ENCODE measurements around the gene FBXL19.

FBXL19 gene

GRCh38 chr16:30967795-30968194 is 44.4 kb downstream of the FBXL19 start:
- DNase-seq = no peak

GRCh38 chr16:30969246-30969842 is 46.0 kb downstream of the FBXL19 start:
- no peak for DNase-seq

- no peak for DNase-seq
Measured at GRCh38 chr16:30971298-30971697, 47.9 kb downstream of the FBXL19 start.

- no peak for DNase-seq
Measured at GRCh38 chr16:30972872-30973271, 49.5 kb downstream of the FBXL19 start.

DNA sequence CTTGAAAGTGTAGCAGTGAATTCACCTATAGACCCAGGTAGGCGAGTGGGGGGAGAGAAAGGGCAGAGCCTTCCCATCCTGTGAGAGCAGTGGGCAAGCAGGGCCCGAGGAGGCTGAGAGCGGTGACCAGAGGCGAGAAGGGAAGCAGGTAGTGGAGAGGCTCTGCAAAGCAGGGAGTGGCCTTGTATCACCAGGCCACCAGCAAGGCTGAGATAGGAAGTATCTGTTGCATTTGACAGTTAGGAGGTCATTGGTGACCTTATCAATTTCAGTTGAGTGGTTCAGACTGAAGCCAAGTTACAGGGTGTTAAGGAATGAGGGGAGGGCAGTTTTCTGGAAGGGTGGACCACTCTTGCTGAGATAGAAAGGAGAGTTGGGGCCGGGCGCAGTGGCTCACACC is 51.0 kb downstream of the FBXL19 start:
- no peak for DNase-seq

GRCh38 chr16:30976486-30976885 is 53.1 kb downstream of the FBXL19 start:
- DNase-seq = no peak

DNA sequence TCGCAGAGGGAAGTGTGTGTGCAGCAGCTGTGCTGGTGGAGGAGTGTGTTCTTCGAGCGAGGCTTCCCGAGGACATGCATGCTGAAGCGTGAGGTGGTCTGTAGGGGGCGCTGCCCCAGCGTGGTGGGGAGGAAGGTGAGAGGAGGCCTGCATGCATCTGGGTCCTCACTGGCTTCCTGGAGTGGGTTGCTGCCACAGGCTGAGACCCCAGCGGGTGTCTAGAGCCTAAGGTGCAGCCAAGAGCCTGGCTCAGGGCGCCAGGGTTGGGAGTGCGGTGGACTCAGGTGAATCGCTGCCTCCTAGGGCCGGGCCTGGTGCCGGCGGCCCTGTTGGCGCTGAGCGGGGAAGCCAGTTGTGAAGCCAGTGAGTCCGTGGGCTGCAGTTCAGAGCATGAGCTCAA is 54.1 kb downstream of the FBXL19 start:
- DNase-seq = no peak

DNA sequence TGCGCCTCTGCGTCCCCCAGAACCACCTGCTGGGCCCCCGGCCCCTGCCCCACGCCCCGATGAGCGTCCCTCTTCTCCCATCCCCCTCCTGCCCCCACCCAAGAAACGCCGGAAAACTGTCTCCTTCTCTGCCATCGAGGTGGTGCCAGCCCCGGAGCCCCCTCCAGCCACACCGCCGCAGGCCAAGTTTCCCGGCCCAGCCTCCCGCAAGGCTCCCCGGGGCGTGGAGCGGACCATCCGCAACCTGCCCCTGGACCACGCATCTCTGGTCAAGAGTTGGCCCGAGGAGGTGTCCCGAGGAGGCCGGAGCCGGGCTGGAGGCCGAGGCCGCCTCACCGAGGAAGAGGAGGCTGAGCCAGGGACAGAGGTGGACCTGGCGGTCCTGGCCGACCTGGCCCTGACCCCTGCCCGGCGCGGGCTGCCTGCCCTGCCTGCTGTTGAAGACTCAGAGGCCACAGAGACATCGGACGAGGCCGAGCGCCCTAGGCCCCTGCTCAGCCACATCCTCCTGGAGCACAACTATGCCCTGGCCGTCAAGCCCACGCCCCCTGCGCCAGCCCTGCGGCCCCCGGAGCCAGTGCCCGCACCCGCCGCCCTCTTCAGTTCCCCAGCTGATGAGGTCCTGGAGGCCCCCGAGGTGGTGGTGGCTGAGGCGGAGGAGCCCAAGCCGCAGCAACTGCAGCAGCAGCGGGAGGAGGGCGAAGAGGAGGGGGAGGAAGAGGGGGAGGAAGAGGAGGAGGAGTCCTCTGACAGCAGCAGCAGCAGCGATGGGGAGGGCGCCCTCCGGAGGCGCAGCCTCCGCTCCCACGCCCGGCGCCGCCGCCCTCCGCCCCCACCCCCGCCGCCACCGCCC is 56.0 kb downstream of the FBXL19 start:
- no peak for DNase-seq

DNA sequence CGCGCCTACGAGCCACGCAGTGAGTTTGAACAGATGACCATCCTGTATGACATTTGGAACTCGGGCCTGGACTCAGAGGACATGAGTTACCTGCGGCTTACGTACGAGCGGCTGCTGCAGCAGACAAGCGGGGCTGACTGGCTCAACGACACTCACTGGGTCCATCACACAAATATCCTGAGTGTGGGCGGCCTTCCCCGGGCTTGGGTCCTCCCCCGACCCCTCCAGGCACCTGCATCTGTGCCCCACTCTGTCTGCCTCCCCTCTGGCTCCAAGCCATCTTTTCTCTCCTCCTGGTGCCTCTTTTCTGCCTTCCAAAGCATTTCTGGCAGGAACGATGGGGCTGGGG is 56.6 kb downstream of the FBXL19 start:
- no peak for DNase-seq

- DNase-seq = no peak
Measured at GRCh38 chr16:30980434-30980833, 57.1 kb downstream of the FBXL19 start.

DNA sequence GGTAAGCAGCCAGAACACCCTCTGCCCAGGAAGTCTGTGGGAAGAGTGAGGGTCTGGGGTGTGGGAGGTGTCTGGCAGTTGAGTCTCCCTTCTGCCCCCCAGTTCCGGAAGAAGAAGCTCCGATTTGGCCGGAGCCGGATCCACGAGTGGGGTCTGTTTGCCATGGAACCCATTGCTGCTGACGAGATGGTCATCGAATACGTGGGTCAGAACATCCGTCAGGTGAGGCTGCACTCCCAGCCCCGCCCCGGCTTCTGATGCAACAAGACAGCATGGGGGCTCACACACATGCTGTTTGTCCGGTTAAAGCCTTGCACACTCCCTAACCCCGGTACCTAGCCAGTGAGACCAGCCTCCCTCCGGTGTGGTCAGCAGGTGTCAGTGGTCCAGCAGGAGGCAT is 57.6 kb downstream of the FBXL19 start:
- no peak for DNase-seq

GRCh38 chr16:30982548-30983288 is 59.3 kb downstream of the FBXL19 start:
- no peak for DNase-seq

DNA sequence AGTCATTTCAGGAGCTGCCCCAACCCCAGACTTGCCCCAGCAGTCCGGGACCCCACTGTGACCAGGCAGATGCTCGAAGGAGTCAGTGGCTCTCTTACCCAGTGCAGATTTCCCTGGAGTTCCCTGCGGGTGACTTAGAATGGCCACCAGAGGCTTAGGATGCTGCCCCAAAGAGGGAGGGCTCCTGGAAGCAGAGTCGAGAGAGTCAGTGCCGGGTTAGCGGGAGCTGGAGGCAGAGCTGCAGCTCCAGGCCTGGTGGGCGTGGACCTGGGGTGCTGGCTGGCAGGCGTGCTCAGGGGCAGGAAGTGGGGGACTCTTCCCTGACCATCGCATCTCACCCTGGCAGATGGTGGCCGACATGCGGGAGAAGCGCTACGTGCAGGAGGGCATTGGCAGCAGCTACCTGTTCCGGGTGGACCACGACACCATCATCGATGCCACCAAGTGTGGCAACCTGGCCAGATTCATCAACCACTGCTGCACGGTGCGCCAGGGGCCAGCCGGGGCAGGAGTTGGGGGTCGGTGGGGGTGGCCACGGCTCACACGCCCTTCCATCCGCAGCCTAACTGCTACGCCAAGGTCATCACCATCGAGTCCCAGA is 60.0 kb downstream of the FBXL19 start:
- DNase-seq = no peak

DNA sequence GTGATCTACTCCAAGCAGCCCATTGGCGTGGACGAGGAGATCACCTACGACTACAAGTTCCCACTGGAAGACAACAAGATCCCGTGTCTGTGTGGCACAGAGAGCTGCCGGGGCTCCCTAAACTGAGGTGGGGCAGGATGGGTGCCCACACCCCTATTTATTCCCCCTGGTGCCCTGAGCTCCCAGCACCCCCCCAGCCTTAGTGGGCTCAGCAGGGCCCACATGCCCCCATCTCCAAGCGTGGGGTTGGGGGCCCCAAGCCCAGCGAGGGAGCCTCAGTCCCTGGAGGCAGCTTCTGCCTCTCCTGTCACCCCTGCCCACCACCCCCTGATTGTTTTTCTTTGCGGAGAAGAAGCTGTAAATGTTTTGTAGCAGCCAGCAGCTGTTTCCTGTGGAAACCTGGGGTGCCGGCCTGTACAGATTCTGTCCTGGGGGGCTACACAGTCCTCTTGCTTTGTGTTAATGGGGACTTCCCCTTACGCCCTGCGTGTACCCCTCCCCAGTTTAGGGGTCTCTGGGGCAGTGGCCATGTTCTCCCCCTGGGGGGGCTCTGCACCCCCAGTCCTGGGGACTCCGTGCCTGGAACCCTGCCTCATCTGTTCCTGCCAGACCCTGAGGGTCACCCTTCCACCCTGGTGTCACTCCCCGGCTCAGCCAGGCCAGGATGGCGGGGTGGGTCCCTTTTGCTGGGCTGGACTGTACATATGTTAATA is 60.7 kb downstream of the FBXL19 start:
- no peak for DNase-seq

DNA sequence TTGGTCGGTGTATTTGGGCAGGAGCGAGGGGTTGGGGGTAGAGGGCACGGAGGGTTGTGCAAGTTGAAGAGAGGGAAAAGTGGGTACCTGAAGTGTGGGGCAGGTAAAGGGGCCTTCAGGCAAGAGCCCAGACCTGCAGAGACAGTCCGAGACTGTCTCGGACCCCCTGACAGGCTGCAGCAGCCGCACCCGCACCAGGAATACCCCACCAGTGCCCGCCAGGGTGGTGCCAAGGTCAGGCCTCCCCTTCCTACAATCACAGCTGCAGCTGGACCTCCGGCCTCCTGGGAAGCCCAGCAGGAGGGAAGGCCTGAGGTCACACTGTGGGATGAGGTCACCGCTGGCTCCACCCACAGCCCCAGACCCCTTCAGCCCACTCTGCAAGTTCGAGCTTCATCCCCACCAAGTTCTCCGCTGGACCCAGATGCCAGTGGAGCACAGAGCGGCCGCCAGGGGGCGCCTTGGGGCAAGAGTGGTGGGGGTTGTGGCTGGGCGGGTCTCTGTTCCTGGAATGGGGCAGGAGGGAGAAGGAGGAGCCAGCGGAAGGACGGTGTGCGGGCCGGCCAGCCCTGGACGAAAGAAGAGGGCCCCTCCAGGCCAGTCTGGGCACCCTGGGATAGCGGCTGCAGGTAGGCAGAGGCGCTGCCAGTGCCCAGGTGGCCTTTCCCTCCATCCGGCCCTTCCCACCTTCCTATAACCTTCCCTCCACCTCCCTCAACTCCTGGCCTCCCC is 61.5 kb downstream of the FBXL19 start, which contains the start of gene HSD3B7:
TSS of gene HSD3B7 (plus strand) at position 539 of the 732 bp plus-strand sequence. CDS start 452 bp downstream, outside the sequence.
- DNase-seq = peak; percentile 77

DNA sequence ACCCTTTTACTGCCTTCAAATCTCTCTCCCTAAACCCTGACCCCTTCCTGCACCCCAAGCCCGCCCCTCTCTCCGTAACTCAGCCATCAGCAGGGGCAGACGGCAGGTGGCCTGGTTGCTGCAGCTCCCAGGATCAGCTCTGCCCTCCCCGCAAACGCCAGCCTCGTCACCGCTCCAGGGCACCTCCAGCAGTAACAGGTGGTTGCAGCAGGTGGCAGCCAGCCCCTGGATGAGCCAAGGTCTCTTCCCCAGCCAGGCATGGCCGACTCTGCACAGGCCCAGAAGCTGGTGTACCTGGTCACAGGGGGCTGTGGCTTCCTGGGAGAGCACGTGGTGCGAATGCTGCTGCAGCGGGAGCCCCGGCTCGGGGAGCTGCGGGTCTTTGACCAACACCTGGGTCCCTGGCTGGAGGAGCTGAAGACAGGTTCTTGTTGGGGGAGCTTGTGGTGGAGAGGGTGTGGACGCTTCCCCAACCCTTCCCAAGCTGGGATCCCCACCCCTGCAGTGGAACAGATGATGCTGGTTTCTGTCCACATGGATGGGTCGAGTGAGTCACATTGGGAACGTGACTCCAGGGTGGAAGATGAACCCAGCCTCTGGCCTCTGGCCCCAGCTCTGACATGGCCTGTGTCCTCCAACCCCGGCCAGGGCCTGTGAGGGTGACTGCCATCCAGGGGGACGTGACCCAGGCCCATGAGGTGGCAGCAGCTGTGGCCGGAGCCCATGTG is 62.2 kb downstream of the FBXL19 start:
- no peak for DNase-seq

DNA sequence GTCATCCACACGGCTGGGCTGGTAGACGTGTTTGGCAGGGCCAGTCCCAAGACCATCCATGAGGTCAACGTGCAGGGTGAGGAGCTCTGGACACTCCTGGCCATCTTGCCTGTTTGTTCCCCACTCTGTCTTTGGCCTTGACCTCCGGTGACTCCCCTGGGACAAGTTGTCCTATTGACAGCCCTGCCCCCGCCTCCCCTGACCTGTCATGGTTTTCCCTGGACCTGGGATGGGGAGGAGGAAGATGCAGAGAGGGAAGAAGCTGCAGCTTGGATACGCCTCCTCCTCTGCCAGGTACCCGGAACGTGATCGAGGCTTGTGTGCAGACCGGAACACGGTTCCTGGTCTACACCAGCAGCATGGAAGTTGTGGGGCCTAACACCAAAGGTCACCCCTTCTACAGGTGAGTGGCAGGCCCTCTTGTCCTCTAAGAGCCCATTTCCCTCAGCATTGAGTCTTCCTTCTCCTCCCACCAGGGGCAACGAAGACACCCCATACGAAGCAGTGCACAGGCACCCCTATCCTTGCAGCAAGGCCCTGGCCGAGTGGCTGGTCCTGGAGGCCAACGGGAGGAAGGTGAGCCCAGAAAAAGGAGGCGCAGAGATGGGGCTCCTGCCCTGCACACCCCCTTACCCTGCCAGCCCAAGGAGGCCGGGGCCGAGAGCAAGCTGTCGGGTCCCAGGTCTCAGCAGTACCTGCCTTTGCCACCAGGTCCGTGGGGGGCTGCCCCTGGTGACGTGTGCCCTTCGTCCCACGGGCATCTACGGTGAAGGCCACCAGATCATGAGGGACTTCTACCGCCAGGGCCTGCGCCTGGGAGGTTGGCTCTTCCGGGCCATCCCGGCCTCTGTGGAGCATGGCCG is 63.0 kb downstream of the FBXL19 start:
- DNase-seq = no peak

DNA sequence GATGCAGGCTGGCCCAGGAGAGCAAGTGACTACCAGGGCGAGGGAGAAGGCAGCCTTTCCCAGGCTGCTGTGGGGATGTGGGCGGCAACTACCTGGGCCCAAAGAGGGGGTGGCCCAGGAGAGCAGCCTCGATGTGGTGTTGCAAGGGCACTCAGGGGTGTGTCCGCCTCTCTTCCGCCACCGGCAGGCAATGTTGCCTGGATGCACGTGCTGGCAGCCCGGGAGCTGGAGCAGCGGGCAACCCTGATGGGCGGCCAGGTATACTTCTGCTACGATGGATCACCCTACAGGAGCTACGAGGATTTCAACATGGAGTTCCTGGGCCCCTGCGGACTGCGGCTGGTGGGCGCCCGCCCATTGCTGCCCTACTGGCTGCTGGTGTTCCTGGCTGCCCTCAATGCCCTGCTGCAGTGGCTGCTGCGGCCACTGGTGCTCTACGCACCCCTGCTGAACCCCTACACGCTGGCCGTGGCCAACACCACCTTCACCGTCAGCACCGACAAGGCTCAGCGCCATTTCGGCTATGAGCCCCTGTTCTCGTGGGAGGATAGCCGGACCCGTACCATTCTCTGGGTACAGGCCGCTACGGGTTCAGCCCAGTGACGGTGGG is 64.3 kb downstream of the FBXL19 start:
- DNase-seq = no peak

DNA sequence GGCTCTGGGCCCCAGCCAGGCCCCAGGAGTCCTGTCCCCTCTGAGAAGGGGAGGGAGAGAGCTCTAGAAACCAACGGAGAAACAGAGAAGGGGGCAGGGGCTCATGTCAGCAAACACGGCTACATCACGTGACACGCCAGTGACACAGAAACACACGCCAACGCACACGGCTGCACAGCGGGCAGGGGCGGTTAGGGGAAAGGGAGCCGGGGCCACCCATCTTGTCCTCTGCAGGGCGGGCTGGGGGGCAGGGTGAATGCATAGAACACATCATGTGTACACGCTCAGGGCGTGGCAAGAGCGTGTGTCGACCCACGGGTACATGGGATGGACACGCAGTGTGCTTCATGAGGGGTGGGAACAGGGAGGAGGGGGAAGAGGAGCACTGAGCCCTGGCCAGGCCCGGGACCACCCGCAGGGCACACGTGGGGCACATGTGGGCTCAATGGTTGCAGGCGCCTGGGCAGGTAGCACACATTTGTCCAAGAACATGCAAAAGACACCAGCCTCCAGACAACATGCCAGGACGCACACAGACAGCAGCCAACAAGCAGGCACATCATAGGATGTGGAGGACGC is 66.2 kb downstream of the FBXL19 start:
- DNase-seq = no peak

Data from effector CD4-positive, alpha-beta T cell (primary cell).